Esophagus muscularis mucosa (tissue), 4 donors: ENCODE data around the gene HFM1. TPM values are rescaled to one million over a fixed set of nuclear protein-coding genes. Genes with fewer than 3 reads are reported as not detected.

Experiments
- DNase-seq: peaks from one replicate; pipeline ENCODE4 v3.0.0-alpha.2; 2017; ENCODE audit errors: extremely low spot score
- H3K27ac ChIP-seq, 4 donors: fragments of 200-600 bp; sonication (generic); replicated peaks in 1 of 4; 1 replicate in 3 of 4; 2 replicates in 1 of 4; pipeline ENCODE4 v1.5.1; 2016 to 2019; ENCODE audit warnings: mild to moderate bottlenecking in 1 of 4
- H3K27me3 ChIP-seq, 4 donors: fragments of 200-600 bp; sonication (generic); one replicate each; pipeline versions ENCODE4 v1.5.1 to v1.6.0; 2016 to 2019
- H3K36me3 ChIP-seq, 4 donors: fragments of 200-600 bp; sonication (generic); one replicate each; pipeline ENCODE4 v1.5.1; 2016 to 2019
- H3K4me1 ChIP-seq, 4 donors: fragments of 200-600 bp; sonication (generic); one replicate each; pipeline ENCODE4 v1.5.1; 2016 to 2019
- H3K4me3 ChIP-seq, 4 donors: fragments of 200-600 bp; sonication (generic); 1 replicate in 2 of 4; 2 replicates in 2 of 4; pipeline ENCODE4 v1.5.1; 2016 to 2019; ENCODE audit warnings: mild to moderate bottlenecking in 4 of 4, moderate library complexity in 1 of 4
- H3K9me3 ChIP-seq, 4 donors: fragments of 200-600 bp; sonication (generic); 1 replicate in 3 of 4; 2 replicates in 1 of 4; pipeline ENCODE4 v1.5.1; 2016 to 2019
- EP300 ChIP-seq: sonication (generic); formaldehyde crosslinking; IDR thresholded peaks from one replicate; pipeline ENCODE4 v1.6.1; 2017; ENCODE audit warnings: antibody characterized with exemption
- POLR2A ChIP-seq: fragments of 450-650 bp; IDR thresholded peaks from one replicate; pipeline ENCODE4 v1.6.1; 2017; ENCODE audit warnings: antibody characterized with exemption, moderate library complexity, mild to moderate bottlenecking, low read depth
- POLR2AphosphoS5 ChIP-seq, 2 donors: sonication (generic); formaldehyde crosslinking; IDR thresholded peaks; one replicate each; pipeline ENCODE4 v1.6.1; 2017; ENCODE audit warnings: antibody characterized with exemption in 2 of 2
- WGBS: methylation state at CpG from one replicate; pipeline ENCODE4 v1.1.5; 2018; 5-methylcytosine and 5-hydroxymethylcytosine counted together
- intact Hi-C: fragments of 100-400 bp; cut with DNase I; formaldehyde crosslinking; loops from one replicate; pipeline ENCODE4 v1.15.1; 2023
- total RNA-seq, 4 donors: library from RNA; depleted of rRNA; stranded (reverse); fragments of >200 nt; gene quantifications; one replicate each; pipeline versions ENCODE4 v1.1.0 to v1.2.1, GENCODE V29; 2016
- TF ChIP-seq, protein P1 (sequence below), 3 experiments: fragments of 200-600 bp in 2 of 3; fragments of 450-650 bp in 1 of 3; sonication (generic) in 2 of 3; IDR thresholded peaks; one replicate each; pipeline ENCODE4 v1.5.1; 2017 to 2019; ENCODE audit warnings: antibody characterized with exemption in 3 of 3, mild to moderate bottlenecking in 2 of 3, moderate library complexity in 1 of 3

The HFM1 gene
- total RNA-seq, 4 donors from 2014 or later = 0.42 to 2.2 (median 1.5) TPM

DNA sequence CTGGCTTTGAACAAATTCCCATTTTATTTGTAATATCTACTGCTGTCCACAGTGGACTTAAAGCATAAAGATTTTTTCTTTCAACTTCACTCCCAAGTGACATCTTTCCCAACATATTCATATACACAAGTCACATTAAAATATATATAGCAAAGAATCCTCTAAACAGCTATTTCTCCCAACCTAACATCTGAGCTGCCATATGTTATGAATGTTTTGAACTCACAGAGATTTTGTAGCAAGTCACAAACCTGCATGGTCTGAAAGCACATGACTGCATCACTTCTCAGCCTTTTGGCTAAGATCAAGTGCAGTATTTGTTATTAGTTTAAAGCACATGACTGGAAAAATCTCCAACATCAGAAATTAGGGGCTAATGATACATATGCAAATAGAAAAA lies 7.7 kb upstream of the HFM1 start:
- DNase-seq = no peak
- Histone ChIP-seq H3K4me3 (no peak overlapping the region), H3K36me3 (no peaks in the 10 kb centered on the region), H3K27ac (no peak overlapping the region), H3K4me1 (no peaks in the 10 kb centered on the region), H3K27me3 (no peaks in the 10 kb centered on the region), H3K9me3 (no peaks in the 10 kb centered on the region)
- intact Hi-C loops = no loop called here
- no peak for TF ChIP-seq POLR2A
- no peak for TF ChIP-seq EP300
- TF ChIP-seq, protein P1, sequence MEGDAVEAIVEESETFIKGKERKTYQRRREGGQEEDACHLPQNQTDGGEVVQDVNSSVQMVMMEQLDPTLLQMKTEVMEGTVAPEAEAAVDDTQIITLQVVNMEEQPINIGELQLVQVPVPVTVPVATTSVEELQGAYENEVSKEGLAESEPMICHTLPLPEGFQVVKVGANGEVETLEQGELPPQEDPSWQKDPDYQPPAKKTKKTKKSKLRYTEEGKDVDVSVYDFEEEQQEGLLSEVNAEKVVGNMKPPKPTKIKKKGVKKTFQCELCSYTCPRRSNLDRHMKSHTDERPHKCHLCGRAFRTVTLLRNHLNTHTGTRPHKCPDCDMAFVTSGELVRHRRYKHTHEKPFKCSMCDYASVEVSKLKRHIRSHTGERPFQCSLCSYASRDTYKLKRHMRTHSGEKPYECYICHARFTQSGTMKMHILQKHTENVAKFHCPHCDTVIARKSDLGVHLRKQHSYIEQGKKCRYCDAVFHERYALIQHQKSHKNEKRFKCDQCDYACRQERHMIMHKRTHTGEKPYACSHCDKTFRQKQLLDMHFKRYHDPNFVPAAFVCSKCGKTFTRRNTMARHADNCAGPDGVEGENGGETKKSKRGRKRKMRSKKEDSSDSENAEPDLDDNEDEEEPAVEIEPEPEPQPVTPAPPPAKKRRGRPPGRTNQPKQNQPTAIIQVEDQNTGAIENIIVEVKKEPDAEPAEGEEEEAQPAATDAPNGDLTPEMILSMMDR (IDR thresholded peaks at IDR 0.05) = no peak
- no peak for TF ChIP-seq POLR2AphosphoS5 (IDR thresholded peaks at IDR 0.05)

DNA sequence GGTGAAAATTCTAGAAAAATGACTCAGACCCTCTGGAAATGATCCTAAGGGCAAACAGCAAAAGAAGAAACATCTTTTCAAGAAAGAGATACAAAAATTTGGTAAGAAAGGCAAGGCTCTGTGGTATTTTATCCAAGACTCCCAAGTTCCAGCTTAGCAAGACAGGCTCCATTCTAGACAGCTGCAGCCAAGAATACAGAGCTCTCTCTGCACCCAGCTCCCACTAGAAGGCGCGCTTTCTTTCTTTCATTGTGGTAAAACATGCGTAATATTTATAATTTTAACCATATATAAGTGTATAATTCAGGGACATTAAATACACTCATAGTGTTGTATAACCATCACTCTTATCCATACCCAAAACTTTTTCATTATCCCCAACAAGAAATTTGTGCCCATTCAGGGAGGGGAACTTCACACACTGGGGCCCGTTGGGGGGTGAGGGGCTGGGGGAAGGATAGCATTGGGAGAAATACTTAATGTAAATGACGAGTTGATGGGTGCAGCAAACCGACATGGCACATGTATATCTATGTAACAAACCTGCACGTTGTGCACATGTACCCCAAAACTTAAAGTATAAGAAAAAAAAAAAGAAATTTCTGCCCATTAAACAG lies 2.2 kb upstream of the HFM1 start:
- intact Hi-C loops = no loop called here
- 69% methylated on average over 7 of the region's 7 CpGs for WGBS
- no peak for DNase-seq
- no peaks in the 10 kb centered on the region for H3K27me3 ChIP-seq
- TF ChIP-seq POLR2AphosphoS5 (IDR thresholded peaks at IDR 0.05) = no peak
- TF ChIP-seq, protein P1 (IDR thresholded peaks at IDR 0.05) = peak in 1 of 3 experiments; percentile 23
- H3K4me3 ChIP-seq = no peak overlapping the region
- no peaks in the 10 kb centered on the region for H3K9me3 ChIP-seq
- H3K27ac ChIP-seq = no peak overlapping the region
- peaks cover 0 to 16% (median 9%) of the 10 kb centered on the region in 4 donors for H3K4me1 ChIP-seq
- H3K36me3 ChIP-seq = no peaks in the 10 kb centered on the region

DNA sequence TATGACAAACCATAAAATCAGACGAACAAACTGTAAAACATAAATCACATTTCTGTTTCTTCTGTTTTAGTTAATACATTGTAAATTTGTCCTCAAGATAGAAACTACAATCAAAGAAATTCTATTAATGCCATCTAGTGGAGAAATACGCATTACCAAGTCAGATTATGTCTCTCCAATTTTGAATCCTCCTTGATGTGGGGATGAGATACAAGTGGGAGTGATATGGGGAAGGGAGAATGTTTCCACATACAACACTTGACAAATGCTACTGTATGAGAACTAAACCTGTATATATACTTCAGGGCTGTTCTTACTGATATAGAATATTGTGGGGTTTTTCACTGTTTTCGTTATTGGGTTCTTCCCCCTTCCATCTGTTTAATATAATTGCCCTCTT lies 2.6 kb downstream of the HFM1 start:
- WGBS = 32% methylated on average over 3 of the region's 3 CpGs
- Histone ChIP-seq H3K4me1 (peaks cover 0 to 16% (median 11%) of the 10 kb centered on the region in 4 donors), H3K9me3 (no peaks in the 10 kb centered on the region), H3K27me3 (no peaks in the 10 kb centered on the region), H3K36me3 (no peaks in the 10 kb centered on the region), H3K4me3 (no peak overlapping the region), H3K27ac (peak overlapping the region in 1 of 4 donors; percentile 34)
- no peak for TF ChIP-seq POLR2A
- TF ChIP-seq POLR2AphosphoS5 (IDR thresholded peaks at IDR 0.05) = no peak
- TF ChIP-seq, protein P1 (IDR thresholded peaks at IDR 0.05) = peak; percentile 27 to 59 (median 48)
- intact Hi-C loops = loop anchor here (5.0 kb wide), 1 partner anchor 95 kb away; no protein-coding TSS in a partner anchor
- no peak for DNase-seq

DNA sequence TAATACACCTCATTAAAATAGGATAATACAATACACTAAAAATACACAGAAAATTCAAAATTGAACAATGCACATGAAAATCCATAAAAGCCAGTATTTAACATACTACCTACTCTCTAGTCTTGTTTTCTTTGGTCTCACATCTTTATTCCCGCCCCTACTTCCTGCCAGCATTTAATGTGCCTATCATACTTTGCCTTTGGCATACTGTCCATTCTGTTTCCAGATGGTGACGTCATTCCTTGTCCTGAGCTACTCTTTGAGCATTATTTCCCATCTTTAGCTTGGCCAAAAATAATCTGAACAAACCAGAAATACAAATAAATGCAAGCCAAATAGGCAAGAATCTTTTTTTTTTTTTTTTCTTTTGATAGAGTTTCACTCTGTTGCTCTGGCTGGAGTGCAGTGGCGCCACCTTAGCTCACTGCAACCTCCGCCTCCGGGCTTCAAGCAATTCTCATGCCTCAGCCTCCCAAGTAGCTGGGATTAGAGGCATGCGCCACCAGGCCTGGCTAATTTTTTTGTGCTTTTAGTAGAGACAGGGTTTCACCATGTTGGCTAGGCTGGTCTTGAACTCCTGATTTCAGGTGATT lies 4.4 kb downstream of the HFM1 start:
- no peaks in the 10 kb centered on the region for H3K9me3 ChIP-seq
- no peak overlapping the region for H3K4me3 ChIP-seq
- TF ChIP-seq, protein P1 (IDR thresholded peaks at IDR 0.05) = no peak
- TF ChIP-seq POLR2AphosphoS5 (IDR thresholded peaks at IDR 0.05) = no peak
- TF ChIP-seq EP300 = no peak
- TF ChIP-seq POLR2A = no peak
- WGBS = 83% methylated on average over 6 of the region's 6 CpGs
- intact Hi-C loops = loop anchor here (2.0 to 5.0 kb wide), 2 partner anchors 97 to 117 kb away; no protein-coding TSS in a partner anchor
- no peaks in the 10 kb centered on the region for H3K36me3 ChIP-seq
- H3K27ac ChIP-seq = no peak overlapping the region
- peaks cover 0 to 16% (median 11%) of the 10 kb centered on the region in 4 donors for H3K4me1 ChIP-seq
- H3K27me3 ChIP-seq = no peaks in the 10 kb centered on the region
- no peak for DNase-seq
